Measurements from ENCODE around the gene NFIA. TPM values are rescaled to one million over a fixed set of nuclear protein-coding genes. Genes with fewer than 3 reads are reported as not detected.

The NFIA gene
- total and polyA plus RNA-seq, 9 of the 15 experiments (the other 6 are each of a cell fraction or from before 2014, with no cell fraction given), result 5.3 to 24.9 (median 9.8) TPM

GRCh38 chr1:61056573-61057439 is 25.6 kb upstream of the NFIA start (continued):
- no peak for TF ChIP-seq ARID4B (CRISPR knock-in tag; IDR thresholded peaks at IDR 0.05)
- no peak for TF ChIP-seq ZNF830 (CRISPR knock-in tag; IDR thresholded peaks at IDR 0.05)
- TF ChIP-seq MNT (conservative IDR thresholded peaks at IDR 0.05), result peak; percentile 90 to 93
- TF ChIP-seq USF2 (CRISPR knock-in tag; IDR thresholded peaks at IDR 0.05), result no peak
- TF ChIP-seq HNRNPH1 (optimal IDR thresholded peaks at IDR 0.05; ENCODE audit: low read depth, low read length), result no peak
- TF ChIP-seq TAL1 (IDR thresholded peaks at IDR 0.05), result no peak
- TF ChIP-seq PHB (CRISPR knock-in tag; IDR thresholded peaks at IDR 0.05), result no peak
- TF ChIP-seq THAP12 (CRISPR knock-in tag; IDR thresholded peaks at IDR 0.05), result no peak
- no peak for TF ChIP-seq CREBBP (IDR thresholded peaks at IDR 0.05; ENCODE audit: low read depth, low read length)
- no peak for TF ChIP-seq ZNF766 (CRISPR knock-in tag; conservative IDR thresholded peaks at IDR 0.05)
- TF ChIP-seq TCF3 (CRISPR knock-in tag; IDR thresholded peaks at IDR 0.05), result peak; percentile 12; the same call in 1 of the 2 replicates
- TF ChIP-seq ZBTB11 (CRISPR knock-in tag; IDR thresholded peaks at IDR 0.05), result no peak
